Brain microvascular endothelial cell (primary cell): Measurements from ENCODE around the gene KIF1B.

Experiments used
- DNase-seq: peaks from one replicate; pipeline ENCODE4 v3.0.0-alpha.2; 2020
- H3K27ac ChIP-seq: fragments of 250-450 bp; sonication (Bioruptor Pico); 2 replicates; pipeline ENCODE4 v1.5.1; 2020; ENCODE audit warnings: mild to moderate bottlenecking, moderate library complexity
- H3K27me3 ChIP-seq: fragments of 250-450 bp; sonication (Bioruptor Pico); replicated peaks from 2 replicates; pipeline ENCODE4 v1.5.1; 2020; ENCODE audit warnings: mild to moderate bottlenecking
- H3K36me3 ChIP-seq: fragments of 250-450 bp; sonication (Bioruptor Pico); replicated peaks from 2 replicates; pipeline ENCODE4 v1.5.1; 2020; ENCODE audit warnings: mild to moderate bottlenecking
- H3K4me3 ChIP-seq: 2 replicates; pipeline ENCODE4 v1.5.1; 2011; ENCODE audit warnings: low read depth, mild to moderate bottlenecking, control low read depth, low read length, moderate library complexity
- CTCF ChIP-seq: IDR thresholded peaks from 2 replicates; pipeline ENCODE4 v1.5.1; 2011; ENCODE audit warnings: low read depth, mild to moderate bottlenecking, moderate library complexity, low read length, control low read depth, inconsistent platforms; ENCODE audit errors: missing control alignments
- in situ Hi-C: cut with HindIII; loops from 2 replicates; pipeline ENCODE4 v1.10.0; 2017; ENCODE audit warnings: low sequenced_read_pairs, low pct_ligation_motif_present

KIF1B gene

DNA sequence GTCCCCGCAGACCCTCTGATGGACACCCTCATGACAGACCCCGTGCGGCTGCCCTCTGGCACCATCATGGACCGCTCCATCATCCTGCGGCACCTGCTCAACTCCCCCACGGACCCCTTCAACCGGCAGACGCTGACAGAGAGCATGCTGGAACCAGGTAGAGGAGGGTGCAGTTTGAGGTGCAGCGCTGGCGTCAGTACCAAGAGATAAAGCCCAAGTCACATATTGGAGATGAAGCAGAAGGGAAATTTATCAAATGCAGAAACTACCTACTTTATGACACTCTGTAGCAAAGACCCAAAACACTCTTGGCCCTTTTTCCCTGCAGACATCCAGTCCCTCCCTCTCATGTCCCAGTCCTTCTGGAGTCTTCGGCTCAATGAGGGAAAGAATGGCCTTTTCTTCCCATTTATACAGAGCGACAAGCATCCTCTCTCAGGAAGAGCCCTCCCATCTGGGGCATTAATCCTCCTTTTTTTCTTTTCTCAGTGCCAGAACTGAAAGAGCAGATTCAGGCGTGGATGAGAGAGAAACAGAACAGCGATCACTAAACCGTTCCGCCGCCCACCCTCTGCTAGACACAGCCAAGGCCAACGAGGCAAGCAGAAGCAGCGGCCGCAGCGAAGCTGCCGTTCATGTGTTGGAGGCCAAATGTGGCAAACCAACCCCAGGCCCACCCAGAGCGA lies 30.8 kb upstream of the KIF1B start:
- H3K4me3 ChIP-seq: no peak overlapping the region
- in situ Hi-C loops: no loop called here
- no peak for TF ChIP-seq CTCF
- H3K36me3 ChIP-seq: peaks cover 6% of the 10 kb centered on the region
- no peak overlapping the region for H3K27ac ChIP-seq
- DNase-seq: no peak
- H3K27me3 ChIP-seq: no peaks in the 10 kb centered on the region

GRCh38 chr1:10181154-10181553 lies 29.2 kb upstream of the KIF1B start:
- H3K4me3 ChIP-seq: no peak overlapping the region
- in situ Hi-C loops: no loop called here
- peaks cover 6% of the 10 kb centered on the region for H3K36me3 ChIP-seq
- H3K27ac ChIP-seq: no peak overlapping the region
- TF ChIP-seq CTCF: no peak
- no peaks in the 10 kb centered on the region for H3K27me3 ChIP-seq
- no peak for DNase-seq

DNA sequence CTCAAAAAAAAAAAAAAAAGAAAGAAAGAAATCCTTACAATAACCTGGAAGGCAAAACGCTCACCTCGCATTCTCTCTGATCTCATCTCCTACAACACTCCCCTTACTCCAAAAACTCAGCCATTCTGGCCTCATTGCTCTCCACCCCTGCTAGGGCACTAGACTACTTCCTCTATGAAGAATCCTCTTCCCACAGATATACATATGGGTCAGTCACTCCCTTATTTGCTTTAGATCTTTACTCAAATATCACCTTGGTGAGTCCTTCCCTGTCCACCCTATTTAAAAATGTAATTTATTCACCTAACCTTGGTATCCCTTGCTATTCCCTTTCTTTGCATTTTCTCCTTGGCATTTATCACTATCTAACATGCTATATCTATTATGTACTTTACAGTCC lies 24.6 kb upstream of the KIF1B start:
- Histone ChIP-seq H3K4me3 (no peak overlapping the region), H3K27me3 (no peaks in the 10 kb centered on the region), H3K36me3 (no peaks in the 10 kb centered on the region), H3K27ac (no peak overlapping the region)
- no peak for DNase-seq
- TF ChIP-seq CTCF: no peak
- in situ Hi-C loops: no loop called here

DNA sequence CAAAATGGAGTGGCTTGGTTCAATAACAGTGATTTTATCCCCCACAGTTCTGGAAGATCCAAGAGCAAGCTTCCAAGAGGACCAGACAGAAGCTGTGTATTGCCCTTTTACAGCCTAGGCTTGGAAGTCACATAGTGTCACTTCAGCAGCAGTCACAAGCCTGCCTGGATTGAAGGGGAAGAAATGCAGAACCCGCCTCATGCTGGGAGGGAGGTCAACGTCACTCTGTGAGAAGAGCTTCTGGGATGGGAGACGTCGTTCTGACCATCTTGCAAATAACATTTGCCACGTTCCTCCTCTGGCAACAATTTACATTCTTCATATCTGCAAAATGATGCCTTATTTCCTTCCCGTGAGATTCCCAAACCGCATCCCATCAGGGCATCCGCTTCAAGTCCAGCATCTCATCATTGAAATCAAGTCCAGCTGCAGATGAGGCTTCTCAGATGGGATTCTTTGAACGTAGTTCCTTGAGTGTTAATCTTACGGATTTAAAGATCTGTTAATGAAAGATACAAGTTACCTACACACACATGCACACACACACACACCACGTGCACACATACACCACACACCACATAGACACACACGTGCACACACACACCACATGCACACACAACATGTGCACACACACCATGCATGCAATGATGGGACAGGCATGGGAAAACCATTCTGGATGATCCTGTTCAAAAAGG lies 23.9 kb upstream of the KIF1B start:
- DNase-seq: no peak
- Histone ChIP-seq H3K36me3 (no peaks in the 10 kb centered on the region), H3K4me3 (no peak overlapping the region), H3K27ac (no peak overlapping the region), H3K27me3 (no peaks in the 10 kb centered on the region)
- no peak for TF ChIP-seq CTCF
- in situ Hi-C loops: no loop called here

DNA sequence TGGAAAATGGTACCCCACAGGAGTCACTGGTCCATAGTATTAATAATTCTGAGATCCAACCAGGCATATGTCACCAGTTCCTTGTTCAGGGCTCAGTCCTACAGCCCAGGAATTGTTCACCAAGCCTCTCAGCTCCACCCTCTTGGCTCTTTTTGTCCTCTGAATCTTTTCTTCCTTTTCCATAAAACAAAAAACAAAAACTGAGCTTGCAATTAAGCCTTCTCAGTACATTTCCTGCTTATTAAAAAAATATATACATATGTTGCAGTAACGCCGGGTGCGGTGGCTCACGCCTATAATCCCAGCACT lies 23.4 kb upstream of the KIF1B start:
- H3K36me3 ChIP-seq: no peaks in the 10 kb centered on the region
- no peak for TF ChIP-seq CTCF
- no peaks in the 10 kb centered on the region for H3K27me3 ChIP-seq
- no peak for DNase-seq
- no peak overlapping the region for H3K27ac ChIP-seq
- no peak overlapping the region for H3K4me3 ChIP-seq
- in situ Hi-C loops: no loop called here
